Nephron (organoid): ENCODE results near the gene FXYD6.
"Not testable (repeated sequence)": the region's sequence is repeated elsewhere in the genome, so short reads cannot be mapped to it uniquely, and the experiment has no call there.

Source experiments
- H3K27ac Mint-ChIP-seq, 3 experiments: 2 replicates each; pipeline ENCODE4 v1.8.0; 2020; ENCODE audit warnings: mixed read lengths in 3 of 3, mild to moderate bottlenecking in 2 of 3, moderate library complexity in 1 of 3
- H3K27me3 Mint-ChIP-seq: 2 replicates; pipeline ENCODE4 v1.8.0; 2021; ENCODE audit warnings: low read depth, mild to moderate bottlenecking, moderate library complexity, mixed read lengths
- H3K36me3 Mint-ChIP-seq: 2 replicates; pipeline ENCODE4 v1.8.0; 2020; ENCODE audit warnings: low read depth, mixed read lengths
- H3K4me1 Mint-ChIP-seq: 2 replicates; pipeline ENCODE4 v1.8.0; 2020; ENCODE audit warnings: mixed read lengths
- H3K4me3 Mint-ChIP-seq, 3 experiments: 2 replicates each; pipeline ENCODE4 v1.8.0; 2020; ENCODE audit warnings: mild to moderate bottlenecking in 3 of 3, mixed read lengths in 3 of 3, moderate library complexity in 2 of 3
- H3K9me3 Mint-ChIP-seq: 2 replicates; pipeline ENCODE4 v1.8.0; 2020; ENCODE audit warnings: mixed read lengths
- CTCF ChIP-seq, 3 experiments: fragments of 200-600 bp; sonication (generic); IDR thresholded peaks; one replicate each; pipeline ENCODE4 v1.5.0; 2021; ENCODE audit warnings: antibody characterized with exemption in 3 of 3; ENCODE audit not compliant: unreplicated experiment in 3 of 3

FXYD6 gene

GRCh38 chr11:117815262-117815803, 61.1 kb downstream of the FXYD6 start:
- Mint-ChIP-seq H3K9me3 (no peaks in the 10 kb centered on the region), H3K27ac (peak overlapping the region; percentile 95 to 99 (median 96)), H3K4me1 (peaks cover 74% of the 10 kb centered on the region), H3K27me3 (no peaks in the 10 kb centered on the region), H3K4me3 (peak overlapping the region in 1 of 3 experiments; percentile 48), H3K36me3 (no peaks in the 10 kb centered on the region)
- TF ChIP-seq CTCF (IDR thresholded peaks at IDR 0.05; ENCODE audit: unreplicated experiment in 3 of 3): no peak

- peak overlapping the region; percentile 48 to 72 (median 53) for H3K4me3 Mint-ChIP-seq
- H3K9me3 Mint-ChIP-seq: no peaks in the 10 kb centered on the region
- H3K27ac Mint-ChIP-seq: peak overlapping the region; percentile 95 to 99 (median 96)
- no peaks in the 10 kb centered on the region for H3K36me3 Mint-ChIP-seq
- H3K4me1 Mint-ChIP-seq: peaks cover 76% of the 10 kb centered on the region
- no peak for TF ChIP-seq CTCF (IDR thresholded peaks at IDR 0.05; ENCODE audit: unreplicated experiment in 3 of 3)
- no peaks in the 10 kb centered on the region for H3K27me3 Mint-ChIP-seq
Observed at GRCh38 chr11:117814766-117815261, 61.6 kb downstream of the FXYD6 start.

- Mint-ChIP-seq H3K4me1 (peaks cover 80% of the 10 kb centered on the region), H3K9me3 (no peaks in the 10 kb centered on the region), H3K27ac (peak overlapping the region; percentile 95 to 99 (median 96)), H3K27me3 (peaks cover under 1% of the 10 kb centered on the region), H3K36me3 (no peaks in the 10 kb centered on the region), H3K4me3 (peak overlapping the region; percentile 29 to 53 (median 48))
- TF ChIP-seq CTCF (IDR thresholded peaks at IDR 0.05; ENCODE audit: unreplicated experiment in 3 of 3): no peak
Observed at GRCh38 chr11:117814204-117814765, 62.2 kb downstream of the FXYD6 start.

GRCh38 chr11:117810056-117810451, 66.4 kb downstream of the FXYD6 start:
- H3K36me3 Mint-ChIP-seq, H3K4me3 Mint-ChIP-seq, H3K9me3 Mint-ChIP-seq: not testable (repeated sequence)
- peak overlapping the region in 1 of 3 experiments; percentile 29 for H3K27ac Mint-ChIP-seq
- peaks cover 28% of the 10 kb centered on the region for H3K27me3 Mint-ChIP-seq
- peaks cover 59% of the 10 kb centered on the region for H3K4me1 Mint-ChIP-seq

- Mint-ChIP-seq H3K36me3 (no peaks in the 10 kb centered on the region), H3K4me3 (no peak overlapping the region), H3K27me3 (peaks cover 30% of the 10 kb centered on the region), H3K27ac (peak overlapping the region in 1 of 3 experiments; percentile 29), H3K4me1 (peaks cover 53% of the 10 kb centered on the region), H3K9me3 (no peaks in the 10 kb centered on the region)
- peak; percentile 66 to 69 (median 67) for TF ChIP-seq CTCF (IDR thresholded peaks at IDR 0.05; ENCODE audit: unreplicated experiment in 3 of 3)
Observed at GRCh38 chr11:117809236-117810055, 67.0 kb downstream of the FXYD6 start.

GRCh38 chr11:117808784-117809183, 67.7 kb downstream of the FXYD6 start:
- Mint-ChIP-seq H3K27ac (no peak overlapping the region), H3K36me3 (no peaks in the 10 kb centered on the region)
- no peak for TF ChIP-seq CTCF (IDR thresholded peaks at IDR 0.05; ENCODE audit: unreplicated experiment in 3 of 3)

More at GRCh38 chr11:117808784-117809183, 67.7 kb downstream of the FXYD6 start:
- peaks cover 30% of the 10 kb centered on the region for H3K27me3 Mint-ChIP-seq
- H3K9me3 Mint-ChIP-seq: no peaks in the 10 kb centered on the region
- H3K4me3 Mint-ChIP-seq: peak overlapping the region in 1 of 3 experiments; percentile 8
- peaks cover 48% of the 10 kb centered on the region for H3K4me1 Mint-ChIP-seq
